Fibroblast of lung (primary cell): ENCODE measurements around the gene HOXC6. TPM values are rescaled to one million over a fixed set of nuclear protein-coding genes. Genes with fewer than 3 reads are reported as not detected.

Source experiments
- DNase-seq, 2 donors: peaks; one replicate each; pipeline versions ENCODE4 v3.0.0 to v3.0.0-alpha.2; 2010; ENCODE audit warnings: low read depth in 2 of 2
- H2AFZ ChIP-seq: 2 replicates; pipeline ENCODE4 v1.5.1; 2012; ENCODE audit warnings: low read length, control low read depth, inconsistent platforms
- H3K27ac ChIP-seq: 2 replicates; pipeline ENCODE4 v1.5.1; 2011; ENCODE audit warnings: low read length, control low read depth; ENCODE audit not compliant: insufficient read depth
- H3K27me3 ChIP-seq: 2 replicates; pipeline ENCODE4 v1.5.1; 2011; ENCODE audit warnings: mild to moderate bottlenecking, low read length; ENCODE audit not compliant: control insufficient read depth, insufficient read depth
- H3K36me3 ChIP-seq: 2 replicates; pipeline ENCODE4 v1.5.1; 2011; ENCODE audit warnings: low read length; ENCODE audit not compliant: control insufficient read depth, insufficient read depth
- H3K4me1 ChIP-seq: 2 replicates; pipeline ENCODE4 v1.5.1; 2011; ENCODE audit warnings: low read length; ENCODE audit not compliant: control insufficient read depth, insufficient read depth; ENCODE audit errors: extremely low read depth
- H3K4me2 ChIP-seq: 2 replicates; pipeline ENCODE4 v1.5.1; 2011; ENCODE audit warnings: low read length, control low read depth; ENCODE audit not compliant: insufficient read depth; ENCODE audit errors: extremely low read depth
- H3K4me3 ChIP-seq, 4 experiments: fragments of 200-600 bp in 1 of 4; sonication (generic) in 1 of 4; replicated peaks in 1 of 4; 2 replicates each; pipeline ENCODE4 v1.5.1; 2011 to 2016; ENCODE audit warnings: low read length in 4 of 4, low read depth in 3 of 4, mild to moderate bottlenecking in 3 of 4, control low read depth in 2 of 4, inconsistent platforms in 1 of 4, mixed read lengths in 1 of 4; ENCODE audit not compliant: insufficient read depth in 1 of 4; ENCODE audit errors: control extremely low read depth in 1 of 4
- H3K79me2 ChIP-seq: 2 replicates; pipeline ENCODE4 v1.5.1; 2012; ENCODE audit warnings: mild to moderate bottlenecking, low read length, inconsistent platforms; ENCODE audit not compliant: control insufficient read depth, insufficient read depth
- H3K9ac ChIP-seq: 2 replicates; pipeline ENCODE4 v1.5.1; 2011; ENCODE audit warnings: mild to moderate bottlenecking, low read length, control low read depth; ENCODE audit not compliant: insufficient read depth
- H3K9me3 ChIP-seq: 2 replicates; pipeline ENCODE4 v1.5.1; 2012; ENCODE audit warnings: low read depth, low read length; ENCODE audit not compliant: control insufficient read depth, insufficient read depth
- H4K20me1 ChIP-seq: 2 replicates; pipeline ENCODE4 v1.5.1; 2011; ENCODE audit warnings: low read length; ENCODE audit not compliant: control insufficient read depth, insufficient read depth; ENCODE audit errors: extremely low read depth
- CTCF ChIP-seq, 2 donors: IDR thresholded peaks in 1 of 2; conservative IDR thresholded peaks in 1 of 2; 1 replicate in 1 of 2; 2 replicates in 1 of 2; pipeline ENCODE4 v1.5.1; 2011 to 2012; ENCODE audit warnings: low read length in 2 of 2, control low read depth in 1 of 2, inconsistent platforms in 1 of 2, low read depth in 1 of 2, mild to moderate bottlenecking in 1 of 2
- EZH2 ChIP-seq: IDR thresholded peaks from 2 replicates; pipeline ENCODE4 v1.5.1; 2012; ENCODE audit warnings: low read length, control low read depth, mild to moderate bottlenecking; ENCODE audit errors: missing control alignments
- polyA plus RNA-seq, 2 donors: library from polyadenylated mRNA; depleted of rRNA in 1 of 2; stranded (reverse) in 1 of 2; unstranded in 1 of 2; fragments of >200 nt; gene quantifications; 2 replicates each; pipeline ENCODE4 v1.2.1, GENCODE V29; 2011 to 2012; ENCODE audit warnings: missing spikeins in 1 of 2
- total RNA-seq: library from RNA; depleted of rRNA; stranded (reverse); fragments of >200 nt; gene quantifications from 2 replicates; pipeline ENCODE4 v1.2.1, GENCODE V29; 2014

The HOXC6 gene
- total and polyA plus RNA-seq, 2 donors (not counting 1 experiment from before 2014, with no cell fraction given) = 0.17 to 0.52 TPM

DNA sequence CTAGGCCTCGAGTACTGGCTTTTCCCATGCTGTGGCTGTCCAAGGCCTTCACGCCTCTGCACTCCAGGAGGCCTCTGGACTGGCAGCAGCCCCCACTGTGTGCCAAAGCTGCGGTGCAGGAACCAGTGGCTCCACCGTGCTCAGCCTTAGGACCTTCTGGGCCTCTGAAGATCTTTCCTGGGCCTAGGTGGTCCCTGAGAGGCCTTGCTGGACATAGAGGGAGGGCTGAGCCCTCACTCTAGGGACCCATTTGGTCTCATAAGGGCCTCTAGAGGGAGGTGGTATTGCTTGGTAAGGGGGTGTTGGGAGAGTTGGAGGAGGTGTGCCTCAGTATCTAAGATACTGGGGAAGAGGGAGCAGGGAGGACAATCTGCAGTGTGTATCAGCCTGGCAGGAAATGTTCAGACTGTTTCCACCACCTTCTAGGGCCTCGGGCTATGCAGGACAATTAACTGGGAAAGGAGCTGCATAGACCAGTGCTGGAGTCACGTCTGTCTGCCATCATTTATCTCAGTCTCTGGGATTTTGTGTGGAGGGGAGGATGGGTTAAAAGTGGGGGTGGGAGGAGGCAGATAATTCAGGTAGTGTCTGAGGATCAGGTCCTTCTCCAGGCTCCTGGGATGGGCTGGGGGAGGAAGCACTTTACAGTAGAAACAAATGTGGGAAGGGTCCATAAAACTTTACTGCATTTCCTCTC is 7.5 kb downstream of the HOXC6 start:
- H4K20me1 ChIP-seq = no peaks in the 10 kb centered on the region
- no peak for DNase-seq

DNA sequence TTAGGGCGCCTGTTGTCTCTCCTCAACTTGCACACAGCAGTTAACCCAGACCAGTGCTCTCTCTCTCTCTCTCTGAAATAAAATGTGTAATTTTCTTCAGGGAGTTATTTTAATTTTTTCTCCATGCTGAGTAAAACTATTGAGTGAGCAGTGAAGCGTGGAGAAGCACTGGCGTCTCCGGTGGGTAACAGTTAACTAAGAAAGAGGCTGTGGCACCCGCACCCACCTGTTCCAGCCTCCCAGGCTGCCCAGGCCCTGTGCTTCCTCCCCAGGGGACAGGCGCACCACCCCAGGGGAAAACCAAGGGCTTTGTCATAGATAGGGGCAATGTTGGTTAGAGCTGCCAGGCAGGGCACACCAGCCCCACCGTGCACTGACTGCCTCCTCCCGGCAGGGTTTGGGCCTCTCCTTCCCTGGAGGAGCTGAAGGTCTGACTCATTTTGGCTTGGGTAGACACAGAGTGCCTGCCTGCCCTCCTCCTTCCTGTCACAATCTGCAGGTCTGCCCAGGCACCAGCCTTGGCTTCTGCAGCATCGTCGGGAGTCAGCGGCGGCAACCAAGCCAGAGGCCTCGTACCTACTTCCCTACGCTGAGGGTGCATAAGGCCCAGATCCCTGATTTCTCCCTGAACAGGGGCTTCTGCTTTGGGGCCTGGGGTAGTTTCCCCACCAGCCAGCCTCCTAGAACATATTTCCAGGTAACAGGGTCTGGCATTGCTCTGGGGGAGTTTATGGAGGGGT is 8.6 kb downstream of the HOXC6 start:
- Histone ChIP-seq H3K27ac (no peak overlapping the region), H3K4me3 (no peak overlapping the region), H3K27me3 (peaks cover 30% of the 10 kb centered on the region), H3K4me1 (peaks cover 2% of the 10 kb centered on the region), H4K20me1 (no peaks in the 10 kb centered on the region), H3K9ac (no peak overlapping the region), H3K4me2 (no peak overlapping the region), H3K79me2 (no peaks in the 10 kb centered on the region), H2AFZ (no peak overlapping the region), H3K9me3 (no peaks in the 10 kb centered on the region), H3K36me3 (no peaks in the 10 kb centered on the region)
- DNase-seq = no peak
- TF ChIP-seq CTCF (conservative IDR thresholded peaks at IDR 0.05 in 1 of 2, IDR thresholded peaks at IDR 0.05 in 1 of 2; ENCODE audit: low read depth in 1 of 2, low read length in 2 of 2) = no peak

More for the DNA sequence above, 7.5 kb downstream of the HOXC6 start:
- no peak overlapping the region for H3K4me2 ChIP-seq
- no peak overlapping the region for H3K27ac ChIP-seq
- TF ChIP-seq EZH2 (no peak), CTCF (conservative IDR thresholded peaks at IDR 0.05 in 1 of 2, IDR thresholded peaks at IDR 0.05 in 1 of 2; ENCODE audit: low read depth in 1 of 2, low read length in 2 of 2) (no peak)
- peaks cover 2% of the 10 kb centered on the region for H3K4me1 ChIP-seq
- H3K36me3 ChIP-seq = no peaks in the 10 kb centered on the region
- no peaks in the 10 kb centered on the region for H3K9me3 ChIP-seq
- no peak overlapping the region for H2AFZ ChIP-seq
- no peaks in the 10 kb centered on the region for H3K79me2 ChIP-seq
- no peak overlapping the region for H3K9ac ChIP-seq
- no peak overlapping the region for H3K4me3 ChIP-seq
- peaks cover 35% of the 10 kb centered on the region for H3K27me3 ChIP-seq

DNA sequence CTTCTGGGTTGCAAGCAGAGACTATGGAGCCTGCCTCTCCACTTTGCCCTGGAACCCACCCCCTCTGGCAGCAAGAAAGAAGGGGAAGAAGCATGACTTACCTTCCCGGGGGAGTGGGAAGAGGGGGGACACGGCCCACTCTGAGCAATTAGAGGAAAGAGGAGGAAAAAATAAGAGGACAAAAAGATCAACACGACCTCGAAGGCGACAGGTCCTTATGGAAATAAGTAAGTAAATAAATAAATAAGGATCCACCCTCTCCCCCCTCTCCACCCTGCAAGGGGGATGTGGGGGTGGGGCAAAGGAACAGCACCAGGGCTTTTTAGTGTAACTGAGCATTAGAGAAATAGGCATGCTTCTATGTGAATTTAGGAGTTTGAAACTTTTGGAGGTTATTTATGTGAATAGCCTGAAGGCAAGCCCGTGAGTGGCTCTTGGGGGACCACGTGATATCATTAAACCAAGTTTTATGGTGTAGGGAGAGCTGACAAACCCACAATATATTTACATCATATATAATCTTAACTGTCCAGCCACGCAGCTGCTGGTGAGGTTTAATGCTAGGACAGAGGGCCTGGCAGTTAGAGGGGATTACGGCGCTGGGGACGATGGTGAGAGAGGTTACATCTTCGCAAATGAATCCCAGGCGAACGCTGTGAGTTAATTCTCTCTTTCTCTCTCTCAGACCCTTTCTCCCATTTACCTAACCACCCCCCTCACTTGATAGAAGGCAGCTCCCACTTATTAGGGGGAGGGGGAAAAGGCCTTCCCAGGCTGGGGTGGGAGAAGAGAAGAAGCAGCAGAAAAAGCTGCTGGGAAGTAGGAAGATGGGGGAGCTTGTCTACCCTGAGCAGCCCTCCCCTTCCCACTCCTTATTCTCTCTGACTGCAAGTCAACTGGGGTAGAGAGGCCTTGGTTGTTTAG is 9.4 kb downstream of the HOXC6 start:
- H3K36me3 ChIP-seq = no peaks in the 10 kb centered on the region
- H3K4me1 ChIP-seq = peaks cover 2% of the 10 kb centered on the region
- no peak overlapping the region for H3K27ac ChIP-seq
- no peak overlapping the region for H3K4me3 ChIP-seq
- no peaks in the 10 kb centered on the region for H4K20me1 ChIP-seq
- no peak overlapping the region for H3K9ac ChIP-seq
- H2AFZ ChIP-seq = no peak overlapping the region
- no peak overlapping the region for H3K4me2 ChIP-seq
- H3K27me3 ChIP-seq = peaks cover 28% of the 10 kb centered on the region
- TF ChIP-seq CTCF (conservative IDR thresholded peaks at IDR 0.05 in 1 of 2, IDR thresholded peaks at IDR 0.05 in 1 of 2; ENCODE audit: low read depth in 1 of 2, low read length in 2 of 2) (no peak), EZH2 (no peak)
- H3K79me2 ChIP-seq = no peaks in the 10 kb centered on the region
- DNase-seq = no peak
- no peaks in the 10 kb centered on the region for H3K9me3 ChIP-seq
